HG02642 (cell line): ENCODE results near the gene TRIM8.

Experiments used
- ATAC-seq: cut with Tn5 transposase; IDR thresholded peaks from one replicate; pipeline ENCODE4 v1.9.1; 2021; ENCODE audit warnings: mild to moderate bottlenecking; ENCODE audit not compliant: unreplicated experiment, poor library complexity

TRIM8 gene

DNA sequence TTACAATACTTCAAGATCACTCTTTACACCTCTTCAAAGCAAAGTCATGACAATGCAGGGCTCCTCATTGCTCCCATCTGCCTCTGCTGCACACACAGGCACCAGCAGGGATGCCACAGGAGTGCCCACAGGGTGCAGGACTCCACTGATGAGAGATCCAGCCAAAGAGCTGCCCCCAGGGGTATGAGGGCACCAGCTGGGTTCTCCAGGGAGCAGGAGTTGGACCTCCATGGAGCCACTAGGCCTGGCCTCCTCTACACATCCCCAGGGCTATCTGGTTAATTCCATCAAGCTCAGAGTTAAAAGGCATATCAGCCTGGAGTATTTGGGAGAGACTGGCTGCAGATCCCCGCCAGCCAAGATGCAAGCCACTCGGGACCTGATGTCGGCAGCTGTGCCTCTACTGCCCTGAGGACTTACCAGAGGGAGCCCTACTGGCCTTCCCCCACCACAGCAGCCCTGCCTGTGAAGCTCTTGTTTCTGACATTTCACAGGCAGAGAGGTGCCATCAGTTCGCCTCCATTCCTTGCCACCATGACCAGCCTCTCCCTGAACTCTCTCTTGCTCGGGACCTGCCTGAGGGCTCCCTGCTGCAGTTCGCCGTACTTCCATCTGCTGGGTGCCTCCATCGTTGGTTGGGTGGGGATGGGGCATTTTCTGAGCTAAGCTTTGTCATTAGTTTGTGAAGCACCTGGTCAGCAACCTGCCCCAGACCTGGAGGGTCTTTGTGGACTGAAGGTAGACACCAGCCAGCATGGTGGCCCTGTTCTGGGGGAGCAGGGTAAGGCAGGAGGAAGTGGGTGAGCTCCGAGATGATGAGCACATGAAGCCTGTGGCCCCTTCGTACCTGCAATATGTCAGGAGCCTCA is 12.5 kb upstream of the TRIM8 start:
- no peak for ATAC-seq

GRCh38 chr10:102632394-102633111 is 11.7 kb upstream of the TRIM8 start:
- ATAC-seq, result no peak

GRCh38 chr10:102633287-102633686 is 11.0 kb upstream of the TRIM8 start:
- ATAC-seq, result no peak

- ATAC-seq, result no peak
Observed at GRCh38 chr10:102633848-102634247, 10.4 kb upstream of the TRIM8 start.

GRCh38 chr10:102634686-102635085 is 9.6 kb upstream of the TRIM8 start:
- ATAC-seq, result no peak

- no peak for ATAC-seq
Observed at GRCh38 chr10:102635377-102635776, 8.9 kb upstream of the TRIM8 start.

DNA sequence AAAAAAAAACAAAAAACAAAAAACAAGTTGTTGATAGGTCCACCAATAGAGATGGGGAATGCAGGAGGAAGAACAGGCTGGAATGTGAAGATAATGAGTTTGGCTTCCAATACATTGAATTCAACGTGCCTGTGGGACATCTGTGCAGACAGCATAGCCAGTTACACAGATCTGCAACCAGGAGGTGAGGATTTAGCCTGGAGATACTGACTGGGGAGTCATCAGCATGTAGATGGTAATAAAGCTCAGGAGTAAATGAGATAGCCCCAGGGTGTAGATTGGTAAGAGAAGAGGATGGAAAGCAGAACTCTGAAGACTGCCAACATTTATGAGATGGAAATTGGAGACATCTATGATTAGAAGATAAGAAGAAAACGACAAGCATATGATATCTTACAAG is 4.7 kb upstream of the TRIM8 start:
- ATAC-seq, result no peak

- no peak for ATAC-seq
Observed at GRCh38 chr10:102641402-102641801, 2.9 kb upstream of the TRIM8 start.

- ATAC-seq, result peak; percentile 57
Observed at GRCh38 chr10:102641880-102642735, 2.2 kb upstream of the TRIM8 start.

GRCh38 chr10:102642736-102643335 is 1.4 kb upstream of the TRIM8 start:
- no peak for ATAC-seq

GRCh38 chr10:102643336-102644065 is 778 bp upstream of the TRIM8 start:
- no peak for ATAC-seq

DNA sequence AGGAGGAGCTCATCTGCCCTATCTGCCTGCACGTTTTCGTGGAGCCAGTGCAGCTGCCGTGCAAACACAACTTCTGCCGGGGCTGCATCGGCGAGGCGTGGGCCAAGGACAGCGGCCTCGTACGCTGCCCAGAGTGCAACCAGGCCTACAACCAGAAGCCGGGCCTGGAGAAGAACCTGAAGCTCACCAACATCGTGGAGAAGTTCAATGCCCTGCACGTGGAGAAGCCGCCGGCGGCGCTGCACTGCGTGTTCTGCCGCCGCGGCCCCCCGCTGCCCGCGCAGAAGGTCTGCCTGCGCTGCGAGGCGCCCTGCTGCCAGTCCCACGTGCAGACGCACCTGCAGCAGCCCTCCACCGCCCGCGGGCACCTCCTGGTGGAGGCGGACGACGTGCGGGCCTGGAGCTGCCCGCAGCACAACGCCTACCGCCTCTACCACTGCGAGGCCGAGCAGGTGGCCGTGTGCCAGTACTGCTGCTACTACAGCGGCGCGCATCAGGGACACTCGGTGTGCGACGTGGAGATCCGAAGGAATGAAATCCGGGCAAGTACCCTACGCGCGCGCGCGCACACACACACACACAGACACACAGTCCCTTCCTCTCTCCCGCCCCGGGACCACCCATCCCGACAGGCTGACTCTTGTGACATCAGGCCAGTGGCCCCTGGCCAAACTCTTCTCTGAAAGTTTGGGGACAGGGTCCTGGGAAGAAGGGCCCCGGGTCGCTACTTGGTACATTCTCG is 538 bp downstream of the TRIM8 start:
- peak; percentile 19 for ATAC-seq

- no peak for ATAC-seq
Observed at GRCh38 chr10:102645388-102645740, 1.1 kb downstream of the TRIM8 start.

DNA sequence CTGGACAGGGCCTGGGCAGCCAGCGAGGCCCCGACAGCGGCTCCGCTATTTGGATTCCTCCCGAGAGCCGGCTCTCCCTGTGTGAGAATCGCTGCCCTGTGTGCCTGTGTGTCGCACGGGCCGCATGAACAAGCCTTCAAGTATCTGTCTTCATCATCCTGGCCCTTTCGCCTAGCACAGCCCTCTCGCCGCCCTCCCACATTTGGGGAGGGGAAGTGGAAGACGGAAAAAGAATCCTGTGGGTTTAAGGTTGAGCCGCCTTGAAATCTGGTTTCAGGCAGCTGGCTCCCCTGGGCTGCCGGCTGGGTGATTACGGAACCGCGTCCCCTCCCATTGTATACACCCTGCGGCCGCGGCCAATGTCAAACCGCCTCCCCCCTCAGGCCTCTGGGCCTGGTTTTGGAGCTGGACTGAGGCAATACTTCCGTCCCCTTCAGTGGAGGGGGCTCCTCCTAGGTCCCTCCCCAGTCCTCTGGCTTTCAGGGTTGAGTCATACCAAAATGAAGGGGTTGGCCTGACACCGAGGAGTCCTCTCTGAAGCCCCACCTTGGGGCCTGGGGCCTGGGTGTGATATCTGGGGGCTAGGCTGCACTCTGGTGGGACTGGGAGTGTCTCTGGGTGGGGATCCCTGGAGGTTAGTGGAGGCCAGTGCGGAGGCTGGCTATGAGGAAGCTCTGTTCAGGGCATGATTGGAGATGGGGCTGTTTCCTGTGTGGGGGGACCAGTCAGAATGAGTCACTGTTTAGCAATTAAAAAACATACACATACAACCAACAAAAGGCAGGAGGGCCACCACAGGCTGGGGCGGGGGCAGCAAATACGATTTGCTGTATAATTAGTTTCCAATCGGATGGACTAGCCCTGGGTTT is 1.7 kb downstream of the TRIM8 start:
- peak; percentile 30 for ATAC-seq

- ATAC-seq, result no peak
Observed at GRCh38 chr10:102646610-102647442, 2.5 kb downstream of the TRIM8 start.

DNA sequence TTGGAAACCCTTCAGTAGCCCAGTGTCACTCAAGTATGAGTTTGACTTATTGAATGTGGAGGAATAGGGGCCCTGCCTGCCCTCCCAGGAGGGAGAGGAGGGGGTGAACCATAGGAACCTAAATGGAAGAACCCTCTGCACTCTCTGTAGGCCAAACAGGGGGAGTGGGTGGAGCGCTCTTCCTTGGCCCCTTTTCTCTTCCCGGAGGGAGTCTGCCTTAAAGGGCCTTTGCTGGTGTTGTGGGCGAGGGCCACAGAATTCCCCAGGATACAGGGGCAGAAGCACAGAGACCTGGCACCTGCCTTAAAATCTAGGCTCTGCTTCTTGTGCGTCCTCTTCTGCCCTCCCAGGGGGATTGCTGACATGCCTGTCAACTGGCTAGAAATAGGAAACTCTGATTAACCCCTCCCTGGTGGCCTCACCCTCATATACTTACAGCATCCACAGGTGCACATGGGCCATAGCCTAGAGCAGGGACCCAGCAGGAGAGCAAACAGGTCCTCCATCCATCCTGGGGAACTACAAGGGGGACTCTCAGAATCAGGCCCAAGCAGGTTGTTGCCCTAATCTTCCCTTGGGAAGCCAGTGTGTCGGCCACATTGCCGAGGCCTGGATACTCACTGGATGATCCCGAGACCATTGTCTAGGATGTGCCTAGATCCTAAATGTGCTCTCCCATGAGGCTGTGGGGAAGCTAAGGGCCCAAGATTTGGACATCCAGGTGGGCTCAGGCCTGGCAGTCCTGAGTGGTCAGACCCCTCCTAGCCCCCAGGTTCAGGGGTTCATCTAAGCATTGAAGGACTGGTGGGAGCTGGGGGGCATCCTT is 3.4 kb downstream of the TRIM8 start:
- no peak for ATAC-seq
